Thoracic aorta (tissue), 2 donors: ENCODE results near the gene USP4. TPM values are rescaled to one million over a fixed set of nuclear protein-coding genes. Genes with fewer than 3 reads are reported as not detected.

Experiments used
- ATAC-seq: fragments of 150-250 bp; one replicate; pipeline ENCODE4 v1.8.0; 2017; ENCODE audit warnings: low read depth; ENCODE audit not compliant: insufficient number of reproducible peaks, low FRiP score
- DNase-seq: peaks from one replicate; pipeline ENCODE4 v3.0.0-alpha.2; 2020; ENCODE audit warnings: low spot score
- H3K27ac ChIP-seq, 2 donors: fragments of 200-600 bp; sonication (generic); 1 replicate in 1 of 2; 2 replicates in 1 of 2; pipeline ENCODE4 v1.5.1; 2016; ENCODE audit warnings: mild to moderate bottlenecking in 2 of 2, moderate library complexity in 2 of 2
- H3K27me3 ChIP-seq: fragments of 200-600 bp; sonication (generic); replicated peaks from 2 replicates; pipeline ENCODE4 v1.6.0; 2016; ENCODE audit warnings: mild to moderate bottlenecking; ENCODE audit not compliant: insufficient read depth
- H3K36me3 ChIP-seq: fragments of 200-600 bp; sonication (generic); one replicate; pipeline ENCODE4 v1.5.1; 2016
- H3K4me1 ChIP-seq, 2 donors: fragments of 200-600 bp; sonication (generic); 1 replicate in 1 of 2; 2 replicates in 1 of 2; pipeline versions ENCODE4 v1.5.1 to v1.6.0; 2016; ENCODE audit warnings: low read depth in 2 of 2, mild to moderate bottlenecking in 1 of 2; ENCODE audit not compliant: control insufficient read depth in 1 of 2
- H3K4me3 ChIP-seq: fragments of 200-600 bp; sonication (generic); 2 replicates; pipeline ENCODE4 v1.5.1; 2016; ENCODE audit warnings: mild to moderate bottlenecking
- H3K9me3 ChIP-seq: fragments of 200-600 bp; sonication (generic); 2 replicates; pipeline ENCODE4 v1.5.1; 2016
- total RNA-seq, 2 donors: library from RNA; depleted of rRNA; stranded (reverse); fragments of >200 nt; gene quantifications; one replicate each; pipeline versions ENCODE4 v1.1.0 to v1.2.3, GENCODE V29; 2016
- TF ChIP-seq, protein P1 (sequence below): fragments of 200-600 bp; sonication (generic); IDR thresholded peaks from one replicate; pipeline ENCODE4 v1.5.1; 2019; ENCODE audit warnings: antibody characterized with exemption

The USP4 gene
- total RNA-seq, 2 donors from 2014 or later: 41.2 to 74.1 TPM

DNA sequence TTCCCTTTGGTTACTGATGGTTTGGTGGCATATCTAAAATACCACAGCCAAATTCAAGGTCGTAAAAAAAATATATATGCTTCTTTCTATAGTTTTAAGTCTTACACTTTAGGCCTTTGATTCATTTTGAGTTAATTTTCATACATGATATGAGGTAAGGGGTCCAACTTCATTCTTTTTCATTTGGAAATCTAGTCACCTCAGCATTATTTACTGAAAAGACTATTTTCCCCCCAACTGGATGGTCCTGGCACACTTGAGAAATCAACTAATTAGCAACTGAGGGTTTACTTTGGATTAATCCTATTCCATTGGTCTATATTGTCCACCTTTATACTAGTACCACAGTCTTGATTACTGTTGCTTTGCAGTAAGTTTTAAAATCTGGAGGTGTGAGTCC is 45.8 kb upstream of the USP4 start:
- no peaks in the 10 kb centered on the region for H3K9me3 ChIP-seq
- H3K27ac ChIP-seq: no peak overlapping the region
- no peaks in the 10 kb centered on the region for H3K27me3 ChIP-seq
- no peak for DNase-seq
- H3K4me3 ChIP-seq: no peak overlapping the region
- ATAC-seq: no peak
- TF ChIP-seq, protein P1, sequence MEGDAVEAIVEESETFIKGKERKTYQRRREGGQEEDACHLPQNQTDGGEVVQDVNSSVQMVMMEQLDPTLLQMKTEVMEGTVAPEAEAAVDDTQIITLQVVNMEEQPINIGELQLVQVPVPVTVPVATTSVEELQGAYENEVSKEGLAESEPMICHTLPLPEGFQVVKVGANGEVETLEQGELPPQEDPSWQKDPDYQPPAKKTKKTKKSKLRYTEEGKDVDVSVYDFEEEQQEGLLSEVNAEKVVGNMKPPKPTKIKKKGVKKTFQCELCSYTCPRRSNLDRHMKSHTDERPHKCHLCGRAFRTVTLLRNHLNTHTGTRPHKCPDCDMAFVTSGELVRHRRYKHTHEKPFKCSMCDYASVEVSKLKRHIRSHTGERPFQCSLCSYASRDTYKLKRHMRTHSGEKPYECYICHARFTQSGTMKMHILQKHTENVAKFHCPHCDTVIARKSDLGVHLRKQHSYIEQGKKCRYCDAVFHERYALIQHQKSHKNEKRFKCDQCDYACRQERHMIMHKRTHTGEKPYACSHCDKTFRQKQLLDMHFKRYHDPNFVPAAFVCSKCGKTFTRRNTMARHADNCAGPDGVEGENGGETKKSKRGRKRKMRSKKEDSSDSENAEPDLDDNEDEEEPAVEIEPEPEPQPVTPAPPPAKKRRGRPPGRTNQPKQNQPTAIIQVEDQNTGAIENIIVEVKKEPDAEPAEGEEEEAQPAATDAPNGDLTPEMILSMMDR: no peak
- H3K4me1 ChIP-seq: peaks cover 9 to 59% of the 10 kb centered on the region in 2 donors
- no peaks in the 10 kb centered on the region for H3K36me3 ChIP-seq

DNA sequence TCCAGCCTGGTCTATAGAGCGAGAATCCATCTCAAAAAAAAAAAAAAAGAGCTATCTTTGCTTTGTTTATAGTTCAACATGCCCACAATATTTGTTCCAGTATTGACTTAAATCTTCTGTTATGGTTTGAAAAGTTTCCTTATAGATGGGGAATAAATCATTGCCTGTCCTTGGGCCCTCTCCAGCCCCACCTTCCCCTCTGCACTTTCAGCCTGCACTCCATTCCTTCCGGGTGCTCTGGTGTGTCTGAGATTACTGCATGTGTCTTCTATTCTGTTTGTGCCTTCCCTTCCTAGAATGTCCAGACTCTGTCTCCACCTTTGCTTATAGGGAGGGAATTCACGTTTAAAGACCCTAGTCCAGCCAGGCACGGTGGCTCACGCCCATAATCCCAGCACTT is 43.5 kb upstream of the USP4 start:
- Histone ChIP-seq H3K4me1 (peaks cover 23 to 65% of the 10 kb centered on the region in 2 donors), H3K4me3 (no peak overlapping the region), H3K27ac (no peak overlapping the region), H3K9me3 (no peaks in the 10 kb centered on the region), H3K27me3 (no peaks in the 10 kb centered on the region), H3K36me3 (no peaks in the 10 kb centered on the region)
- ATAC-seq (no peak), DNase-seq (no peak)
- TF ChIP-seq, protein P1: no peak

DNA sequence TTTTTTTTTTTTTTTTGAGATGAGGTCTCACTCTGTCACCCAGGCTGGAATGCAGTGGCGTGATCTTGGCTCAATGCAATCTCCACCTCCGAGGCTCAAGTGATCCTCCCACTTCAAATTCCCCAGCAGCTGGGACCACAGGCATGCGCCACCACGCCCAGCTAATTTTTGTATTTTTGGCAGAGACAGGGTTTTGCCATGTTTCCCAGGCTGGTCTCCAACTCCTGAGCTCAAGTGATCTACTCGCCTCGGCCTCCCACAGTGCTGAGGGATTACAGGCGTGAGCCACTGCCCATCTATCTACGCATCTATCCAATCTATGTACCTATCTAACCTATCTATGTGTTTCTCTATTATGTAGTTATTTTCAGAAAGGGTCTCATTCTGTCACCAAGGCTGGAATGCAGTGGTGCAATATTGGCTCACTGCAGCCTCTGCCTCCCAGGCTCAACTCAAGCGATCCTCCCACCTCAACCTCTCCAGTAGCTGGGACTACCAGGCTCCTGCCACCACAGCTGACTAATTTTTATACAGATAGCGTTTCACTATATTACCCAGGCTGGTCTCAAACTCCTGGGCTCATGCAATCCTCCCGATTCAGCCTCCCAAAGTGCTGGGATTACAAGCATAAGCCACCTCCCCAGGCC is 38.5 kb upstream of the USP4 start:
- TF ChIP-seq, protein P1: no peak
- no peaks in the 10 kb centered on the region for H3K27me3 ChIP-seq
- ATAC-seq: no peak
- no peak for DNase-seq
- H3K4me1 ChIP-seq: peaks cover 18 to 46% of the 10 kb centered on the region in 2 donors
- peak overlapping the region in 1 of 2 donors; percentile 37 for H3K27ac ChIP-seq
- H3K36me3 ChIP-seq: peaks cover 20% of the 10 kb centered on the region
- H3K9me3 ChIP-seq: no peaks in the 10 kb centered on the region
- no peak overlapping the region for H3K4me3 ChIP-seq

DNA sequence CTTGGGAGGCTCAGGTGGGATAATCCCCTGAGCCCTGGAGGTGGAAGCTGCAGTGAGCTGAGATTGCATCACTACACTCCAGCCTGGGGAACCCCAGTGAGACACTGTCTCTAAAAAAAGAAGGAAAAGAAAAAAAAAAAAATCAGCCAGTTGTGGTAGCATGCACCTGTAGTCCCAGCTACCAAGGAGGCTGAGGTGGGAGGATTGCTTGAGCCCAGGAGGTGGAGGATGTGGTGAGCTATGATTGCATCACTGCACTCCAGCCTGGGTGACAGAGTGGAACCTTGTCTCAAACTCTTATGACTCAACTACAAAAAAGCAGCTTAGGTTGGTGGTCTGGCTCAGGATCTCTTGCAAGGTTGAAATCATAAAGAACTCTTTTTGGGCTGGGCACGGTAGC is 37.6 kb upstream of the USP4 start:
- DNase-seq (no peak), ATAC-seq (no peak)
- H3K36me3 ChIP-seq: peaks cover 28% of the 10 kb centered on the region
- no peaks in the 10 kb centered on the region for H3K9me3 ChIP-seq
- no peaks in the 10 kb centered on the region for H3K27me3 ChIP-seq
- no peak overlapping the region for H3K27ac ChIP-seq
- H3K4me1 ChIP-seq: peaks cover 18 to 38% of the 10 kb centered on the region in 2 donors
- H3K4me3 ChIP-seq: no peak overlapping the region
- TF ChIP-seq, protein P1: no peak

DNA sequence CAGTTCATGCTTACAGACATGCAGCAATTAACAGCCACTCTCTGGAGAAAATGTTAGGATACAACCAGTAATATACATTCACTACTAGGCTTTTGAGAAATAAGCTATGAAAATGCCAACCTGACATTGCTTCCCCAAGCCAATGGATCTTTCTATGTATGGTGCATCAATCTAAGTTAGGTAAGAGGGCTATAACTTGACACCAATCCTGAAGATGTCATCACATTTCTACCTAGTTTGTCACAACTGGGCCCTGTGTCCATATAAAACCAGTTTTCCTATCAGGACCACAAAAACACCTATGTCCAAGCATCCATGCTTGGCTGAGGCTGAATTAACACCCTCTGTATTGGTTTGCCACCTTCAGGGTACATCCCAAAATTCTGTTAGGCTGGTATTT is 32.1 kb upstream of the USP4 start:
- TF ChIP-seq, protein P1: no peak
- Histone ChIP-seq H3K27me3 (no peaks in the 10 kb centered on the region), H3K4me1 (peaks cover 2 to 8% of the 10 kb centered on the region in 2 donors), H3K4me3 (no peak overlapping the region), H3K9me3 (no peaks in the 10 kb centered on the region), H3K36me3 (peaks cover 44% of the 10 kb centered on the region), H3K27ac (peak overlapping the region in 1 of 2 donors; percentile 7)
- DNase-seq (no peak), ATAC-seq (no peak)
